ENCODE data around the gene FASN. TPM values are rescaled to one million over a fixed set of nuclear protein-coding genes. Genes with fewer than 3 reads are reported as not detected.

Gene FASN
- polyA plus RNA-seq, 1 donor from 2014 or later = 26.4 TPM

GRCh38 chr17:82106688-82107305 lies 8.8 kb upstream of the FASN start:
- Histone ChIP-seq H2AFZ (ENCODE audit: low read depth, low read length) (no peak overlapping the region), H3K9me2 (ENCODE audit: insufficient read depth, low read length) (no peaks in the 10 kb centered on the region), H3K79me2 (replicated peaks; ENCODE audit: insufficient read depth, low read length) (no peaks in the 10 kb centered on the region), H3K9me3 (ENCODE audit: low read length) (no peaks in the 10 kb centered on the region), H3K27me3 (ENCODE audit: insufficient read depth, low read depth, low read length) (no peaks in the 10 kb centered on the region), H3K9ac (ENCODE audit: low read length) (no peak overlapping the region), H3K4me2 (ENCODE audit: low read length) (no peak overlapping the region), H3F3A (ENCODE audit: insufficient read depth, low read length, poor library complexity, severe bottlenecking) (no peaks in the 10 kb centered on the region), H3K27ac (ENCODE audit: low read length) (no peak overlapping the region), H4K20me1 (ENCODE audit: insufficient read depth) (no peaks in the 10 kb centered on the region), H3K4me3 (ENCODE audit: low read length) (no peak overlapping the region), H3K36me3 (ENCODE audit: insufficient read depth, low read length) (no peaks in the 10 kb centered on the region)
- TF ChIP-seq TAF1 (IDR thresholded peaks at IDR 0.05; ENCODE audit: low read depth) (no peak), MXI1 (conservative IDR thresholded peaks at IDR 0.05; ENCODE audit: poor library complexity, severe bottlenecking) (no peak), POLR2AphosphoS5 (IDR thresholded peaks at IDR 0.05) (no peak), EP300 (conservative IDR thresholded peaks at IDR 0.05; ENCODE audit: poor library complexity, severe bottlenecking) (no peak), SMC3 (conservative IDR thresholded peaks at IDR 0.05; ENCODE audit: poor library complexity) (no peak), RAD21 (conservative IDR thresholded peaks at IDR 0.05) (no peak), EZH2 (IDR thresholded peaks at IDR 0.05; ENCODE audit: borderline replicate concordance, insufficient read depth, low read length, poor library complexity, severe bottlenecking) (no peak)
- TF ChIP-seq, protein P1, sequence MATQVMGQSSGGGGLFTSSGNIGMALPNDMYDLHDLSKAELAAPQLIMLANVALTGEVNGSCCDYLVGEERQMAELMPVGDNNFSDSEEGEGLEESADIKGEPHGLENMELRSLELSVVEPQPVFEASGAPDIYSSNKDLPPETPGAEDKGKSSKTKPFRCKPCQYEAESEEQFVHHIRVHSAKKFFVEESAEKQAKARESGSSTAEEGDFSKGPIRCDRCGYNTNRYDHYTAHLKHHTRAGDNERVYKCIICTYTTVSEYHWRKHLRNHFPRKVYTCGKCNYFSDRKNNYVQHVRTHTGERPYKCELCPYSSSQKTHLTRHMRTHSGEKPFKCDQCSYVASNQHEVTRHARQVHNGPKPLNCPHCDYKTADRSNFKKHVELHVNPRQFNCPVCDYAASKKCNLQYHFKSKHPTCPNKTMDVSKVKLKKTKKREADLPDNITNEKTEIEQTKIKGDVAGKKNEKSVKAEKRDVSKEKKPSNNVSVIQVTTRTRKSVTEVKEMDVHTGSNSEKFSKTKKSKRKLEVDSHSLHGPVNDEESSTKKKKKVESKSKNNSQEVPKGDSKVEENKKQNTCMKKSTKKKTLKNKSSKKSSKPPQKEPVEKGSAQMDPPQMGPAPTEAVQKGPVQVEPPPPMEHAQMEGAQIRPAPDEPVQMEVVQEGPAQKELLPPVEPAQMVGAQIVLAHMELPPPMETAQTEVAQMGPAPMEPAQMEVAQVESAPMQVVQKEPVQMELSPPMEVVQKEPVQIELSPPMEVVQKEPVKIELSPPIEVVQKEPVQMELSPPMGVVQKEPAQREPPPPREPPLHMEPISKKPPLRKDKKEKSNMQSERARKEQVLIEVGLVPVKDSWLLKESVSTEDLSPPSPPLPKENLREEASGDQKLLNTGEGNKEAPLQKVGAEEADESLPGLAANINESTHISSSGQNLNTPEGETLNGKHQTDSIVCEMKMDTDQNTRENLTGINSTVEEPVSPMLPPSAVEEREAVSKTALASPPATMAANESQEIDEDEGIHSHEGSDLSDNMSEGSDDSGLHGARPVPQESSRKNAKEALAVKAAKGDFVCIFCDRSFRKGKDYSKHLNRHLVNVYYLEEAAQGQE (IDR thresholded peaks at IDR 0.05; ENCODE audit: borderline replicate concordance) = no peak
- TF ChIP-seq, protein P2, sequence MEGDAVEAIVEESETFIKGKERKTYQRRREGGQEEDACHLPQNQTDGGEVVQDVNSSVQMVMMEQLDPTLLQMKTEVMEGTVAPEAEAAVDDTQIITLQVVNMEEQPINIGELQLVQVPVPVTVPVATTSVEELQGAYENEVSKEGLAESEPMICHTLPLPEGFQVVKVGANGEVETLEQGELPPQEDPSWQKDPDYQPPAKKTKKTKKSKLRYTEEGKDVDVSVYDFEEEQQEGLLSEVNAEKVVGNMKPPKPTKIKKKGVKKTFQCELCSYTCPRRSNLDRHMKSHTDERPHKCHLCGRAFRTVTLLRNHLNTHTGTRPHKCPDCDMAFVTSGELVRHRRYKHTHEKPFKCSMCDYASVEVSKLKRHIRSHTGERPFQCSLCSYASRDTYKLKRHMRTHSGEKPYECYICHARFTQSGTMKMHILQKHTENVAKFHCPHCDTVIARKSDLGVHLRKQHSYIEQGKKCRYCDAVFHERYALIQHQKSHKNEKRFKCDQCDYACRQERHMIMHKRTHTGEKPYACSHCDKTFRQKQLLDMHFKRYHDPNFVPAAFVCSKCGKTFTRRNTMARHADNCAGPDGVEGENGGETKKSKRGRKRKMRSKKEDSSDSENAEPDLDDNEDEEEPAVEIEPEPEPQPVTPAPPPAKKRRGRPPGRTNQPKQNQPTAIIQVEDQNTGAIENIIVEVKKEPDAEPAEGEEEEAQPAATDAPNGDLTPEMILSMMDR (IDR thresholded peaks at IDR 0.05; ENCODE audit: poor library complexity, severe bottlenecking) = no peak

DNA sequence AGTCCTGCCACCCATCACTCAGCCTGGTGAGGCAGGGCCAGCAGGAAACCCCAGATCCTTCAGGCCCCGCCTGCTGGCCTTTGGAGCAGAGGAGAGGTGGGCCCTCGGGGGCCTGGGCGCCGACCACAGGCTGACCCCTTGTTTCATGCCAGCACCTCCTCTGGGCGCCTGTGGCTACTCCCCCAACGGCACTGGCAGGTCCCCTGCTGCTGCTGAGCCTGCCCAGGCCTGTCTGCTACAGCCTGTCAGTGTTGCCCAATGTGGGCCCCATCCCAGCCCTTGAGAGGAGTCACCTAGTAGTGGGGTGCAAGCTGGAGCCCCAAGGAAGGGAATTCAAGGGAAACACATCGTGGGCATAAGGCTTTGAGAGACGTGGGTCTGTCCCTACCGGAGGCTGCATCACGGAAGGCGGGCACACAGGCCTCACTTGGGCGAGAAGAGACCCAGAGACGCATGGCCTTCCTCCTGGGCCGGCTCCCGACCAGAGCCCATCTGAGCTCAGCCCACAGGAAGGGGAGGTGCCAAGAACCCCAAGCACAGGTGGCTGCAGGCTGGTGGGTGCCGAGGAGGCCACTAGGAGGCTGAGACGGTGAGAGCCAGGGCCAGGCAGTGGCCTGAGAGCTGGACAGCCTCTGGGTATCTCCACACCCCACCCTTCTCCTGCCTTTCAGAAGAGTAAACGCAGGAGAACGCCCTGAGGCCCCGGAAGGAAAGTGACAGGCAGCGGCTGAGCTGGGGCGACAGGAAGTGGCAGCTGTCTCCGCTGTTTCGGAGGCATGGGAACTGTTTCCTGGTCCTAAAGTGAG lies 8.0 kb upstream of the FASN start:
- H3K4me2 ChIP-seq (ENCODE audit: low read length) = no peak overlapping the region
- TF ChIP-seq RAD21 (conservative IDR thresholded peaks at IDR 0.05) (no peak), SMC3 (conservative IDR thresholded peaks at IDR 0.05; ENCODE audit: poor library complexity) (no peak)
- TF ChIP-seq, protein P1 (IDR thresholded peaks at IDR 0.05; ENCODE audit: borderline replicate concordance) = no peak
- H3K9me2 ChIP-seq (ENCODE audit: insufficient read depth, low read length) = no peaks in the 10 kb centered on the region
- H3F3A ChIP-seq (ENCODE audit: insufficient read depth, low read length, poor library complexity, severe bottlenecking) = no peaks in the 10 kb centered on the region
- no peaks in the 10 kb centered on the region for H3K27me3 ChIP-seq (ENCODE audit: insufficient read depth, low read depth, low read length)
- no peak overlapping the region for H3K27ac ChIP-seq (ENCODE audit: low read length)
- H3K9ac ChIP-seq (ENCODE audit: low read length) = no peak overlapping the region
- H3K79me2 ChIP-seq (replicated peaks; ENCODE audit: insufficient read depth, low read length) = no peaks in the 10 kb centered on the region
- H4K20me1 ChIP-seq (ENCODE audit: insufficient read depth) = no peaks in the 10 kb centered on the region
- H2AFZ ChIP-seq (ENCODE audit: low read depth, low read length) = no peak overlapping the region
- no peaks in the 10 kb centered on the region for H3K9me3 ChIP-seq (ENCODE audit: low read length)
- H3K36me3 ChIP-seq (ENCODE audit: insufficient read depth, low read length) = no peaks in the 10 kb centered on the region
- H3K4me3 ChIP-seq (ENCODE audit: low read length) = no peak overlapping the region
